GM06990 (cell line): ENCODE measurements around the gene NDRG3.

Experiments used
- DNase-seq: peaks from one replicate; pipeline ENCODE4 v3.0.0-alpha.2; 2011; ENCODE audit not compliant: insufficient read length; ENCODE audit errors: extremely low read depth
- H3K27me3 ChIP-seq: replicated peaks from 2 replicates; pipeline ENCODE4 v1.6.0; 2011; ENCODE audit warnings: low read length; ENCODE audit not compliant: control insufficient read depth, insufficient read depth
- H3K36me3 ChIP-seq: 2 replicates; pipeline ENCODE4 v1.5.1; 2011; ENCODE audit warnings: low read length; ENCODE audit not compliant: control insufficient read depth, insufficient read depth
- H3K4me3 ChIP-seq: replicated peaks from 2 replicates; pipeline ENCODE4 v1.5.1; 2011; ENCODE audit warnings: low read depth, mild to moderate bottlenecking, control low read depth, low read length
- CTCF ChIP-seq: IDR thresholded peaks from 2 replicates; pipeline ENCODE4 v1.5.1; 2011; ENCODE audit warnings: low read length, control low read depth, mild to moderate bottlenecking, inconsistent platforms; ENCODE audit not compliant: insufficient read depth, poor library complexity, severe bottlenecking

The NDRG3 gene

DNA sequence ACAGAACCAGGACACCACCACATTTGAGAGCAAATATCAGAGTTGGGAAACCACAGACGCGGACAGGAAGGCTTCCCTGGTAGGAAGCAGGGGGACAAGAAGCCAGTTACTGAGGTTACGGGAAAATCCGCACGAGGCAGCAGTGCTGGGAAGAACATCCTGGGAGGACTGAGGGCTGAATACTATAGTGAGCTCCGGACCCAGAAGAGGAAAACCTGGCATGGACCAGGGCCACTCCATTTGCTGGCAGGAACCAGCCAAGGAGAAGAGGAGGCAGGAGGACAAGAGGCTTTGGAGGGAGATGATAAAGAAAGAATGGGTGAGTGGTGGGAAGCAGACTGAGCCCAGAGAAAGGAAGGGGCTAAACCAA is 33.8 kb upstream of the NDRG3 start:
- TF ChIP-seq CTCF: no peak
- no peak for DNase-seq
- Histone ChIP-seq H3K36me3 (no peaks in the 10 kb centered on the region; the same call in 1 of the 2 replicates), H3K27me3 (no peaks in the 10 kb centered on the region), H3K4me3 (no peak overlapping the region)

GRCh38 chr20:36778831-36779655 is 33.2 kb upstream of the NDRG3 start:
- H3K27me3 ChIP-seq: no peaks in the 10 kb centered on the region
- DNase-seq: no peak
- H3K36me3 ChIP-seq: no peaks in the 10 kb centered on the region; the same call in 1 of the 2 replicates
- H3K4me3 ChIP-seq: no peak overlapping the region
- no peak for TF ChIP-seq CTCF

DNA sequence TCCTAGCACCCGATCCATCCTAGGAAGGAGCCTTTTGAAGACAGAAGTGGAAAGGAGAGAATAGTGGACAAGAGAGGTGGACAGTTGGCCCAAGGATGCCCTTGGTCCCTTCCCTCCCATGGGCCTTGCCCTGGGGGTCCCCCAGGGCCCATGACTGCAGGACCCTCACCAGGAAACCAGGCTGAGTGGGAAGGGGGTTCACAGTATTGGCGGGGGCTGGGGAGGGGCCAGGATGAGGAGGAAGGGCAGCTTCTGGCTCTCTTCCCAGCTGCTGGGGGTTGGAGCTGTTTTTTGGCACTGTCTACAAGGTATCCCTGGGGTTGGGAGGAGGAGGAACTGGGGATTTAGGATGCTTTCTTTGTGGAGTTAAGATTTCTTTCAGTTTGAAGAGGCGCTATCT is 31.7 kb upstream of the NDRG3 start:
- no peaks in the 10 kb centered on the region for H3K36me3 ChIP-seq
- DNase-seq: no peak
- no peak overlapping the region for H3K4me3 ChIP-seq
- TF ChIP-seq CTCF: no peak
- no peaks in the 10 kb centered on the region for H3K27me3 ChIP-seq

DNA sequence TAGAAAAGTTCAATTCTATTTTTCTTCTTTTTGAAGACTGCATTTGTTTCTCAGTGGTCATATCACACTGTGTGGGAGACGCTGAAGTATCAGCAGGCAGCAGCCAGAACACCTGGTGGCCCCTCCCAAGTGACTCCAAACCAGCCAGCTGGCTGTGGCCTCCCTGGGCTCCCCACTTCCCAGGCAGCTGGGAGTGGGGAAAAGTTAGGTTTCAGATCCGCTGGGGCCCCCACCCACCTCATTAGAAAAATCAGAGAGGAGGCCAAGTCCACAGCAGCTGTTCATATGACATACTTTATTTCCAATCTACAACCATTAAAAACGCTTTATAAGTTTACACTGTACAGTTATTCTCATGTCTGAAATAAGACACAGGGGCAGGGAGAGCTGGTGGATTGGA is 31.3 kb upstream of the NDRG3 start:
- Histone ChIP-seq H3K4me3 (no peak overlapping the region), H3K36me3 (no peaks in the 10 kb centered on the region), H3K27me3 (no peaks in the 10 kb centered on the region)
- DNase-seq: no peak
- TF ChIP-seq CTCF: no peak

- no peaks in the 10 kb centered on the region for H3K36me3 ChIP-seq
- H3K27me3 ChIP-seq: no peaks in the 10 kb centered on the region
- no peak for DNase-seq
- no peak for TF ChIP-seq CTCF
- no peak overlapping the region for H3K4me3 ChIP-seq
Measured at GRCh38 chr20:36775826-36776225, 29.9 kb upstream of the NDRG3 start.

GRCh38 chr20:36775196-36775595 is 29.3 kb upstream of the NDRG3 start:
- H3K36me3 ChIP-seq: peaks cover 2% of the 10 kb centered on the region
- TF ChIP-seq CTCF: no peak
- H3K27me3 ChIP-seq: no peaks in the 10 kb centered on the region
- no peak overlapping the region for H3K4me3 ChIP-seq
- DNase-seq: no peak
